Liver (tissue), 3 donors: ENCODE measurements around the gene IL17RD.

Source experiments
- FOXA1 ChIP-seq: IDR thresholded peaks from 2 replicates; pipeline ENCODE4 v1.6.1; 2016; ENCODE audit warnings: antibody characterized with exemption
- HNF4A ChIP-seq, 2 donors: conservative IDR thresholded peaks; 2 replicates each; pipeline ENCODE4 v1.6.1; 2016; ENCODE audit warnings: antibody characterized with exemption in 2 of 2, mild to moderate bottlenecking in 2 of 2
- MAX ChIP-seq: IDR thresholded peaks from 2 replicates; pipeline ENCODE4 v1.6.1; 2016; ENCODE audit warnings: antibody characterized with exemption
- NR2F2 ChIP-seq: IDR thresholded peaks from 2 replicates; pipeline ENCODE4 v1.6.1; 2016; ENCODE audit warnings: antibody characterized with exemption
- TAF1 ChIP-seq: conservative IDR thresholded peaks from 2 replicates; pipeline ENCODE4 v1.6.1; 2016; ENCODE audit warnings: antibody characterized with exemption, mild to moderate bottlenecking
- ZBTB33 ChIP-seq: IDR thresholded peaks from 2 replicates; pipeline ENCODE4 v1.6.1; 2016; ENCODE audit warnings: antibody characterized with exemption
- TF ChIP-seq, protein P1 (sequence below): fragments of 150-350 bp; IDR thresholded peaks from 2 replicates; pipeline ENCODE4 v1.5.1; 2017; ENCODE audit warnings: improper control_type of control experiment, low read depth, low read length; ENCODE audit not compliant: missing input control
- donor health status: healthy.
- donor health status: healthy.

GRCh38 chr3:57150113-57150581 lies 15.0 kb downstream of the IL17RD start:
- no peak for TF ChIP-seq TAF1
- TF ChIP-seq, protein P1, sequence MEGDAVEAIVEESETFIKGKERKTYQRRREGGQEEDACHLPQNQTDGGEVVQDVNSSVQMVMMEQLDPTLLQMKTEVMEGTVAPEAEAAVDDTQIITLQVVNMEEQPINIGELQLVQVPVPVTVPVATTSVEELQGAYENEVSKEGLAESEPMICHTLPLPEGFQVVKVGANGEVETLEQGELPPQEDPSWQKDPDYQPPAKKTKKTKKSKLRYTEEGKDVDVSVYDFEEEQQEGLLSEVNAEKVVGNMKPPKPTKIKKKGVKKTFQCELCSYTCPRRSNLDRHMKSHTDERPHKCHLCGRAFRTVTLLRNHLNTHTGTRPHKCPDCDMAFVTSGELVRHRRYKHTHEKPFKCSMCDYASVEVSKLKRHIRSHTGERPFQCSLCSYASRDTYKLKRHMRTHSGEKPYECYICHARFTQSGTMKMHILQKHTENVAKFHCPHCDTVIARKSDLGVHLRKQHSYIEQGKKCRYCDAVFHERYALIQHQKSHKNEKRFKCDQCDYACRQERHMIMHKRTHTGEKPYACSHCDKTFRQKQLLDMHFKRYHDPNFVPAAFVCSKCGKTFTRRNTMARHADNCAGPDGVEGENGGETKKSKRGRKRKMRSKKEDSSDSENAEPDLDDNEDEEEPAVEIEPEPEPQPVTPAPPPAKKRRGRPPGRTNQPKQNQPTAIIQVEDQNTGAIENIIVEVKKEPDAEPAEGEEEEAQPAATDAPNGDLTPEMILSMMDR: no peak
- TF ChIP-seq MAX: no peak
- no peak for TF ChIP-seq FOXA1
- TF ChIP-seq ZBTB33: no peak
- TF ChIP-seq HNF4A (conservative IDR thresholded peaks at IDR 0.05): no peak
- TF ChIP-seq NR2F2: no peak
